CD4-positive, alpha-beta T cell treated with Interleukin-15 for 4 hours (primary cell): ENCODE results near the gene NOS1AP.
A peak's percentile ranks its signal among the peaks of the same experiment; 100 is the strongest.

ENCODE experiments used
- DNase-seq: peaks from one replicate; pipeline ENCODE4 v3.0.0-alpha.2; 2020; ENCODE audit warnings: low spot score

Gene NOS1AP

GRCh38 chr1:162386292-162387225, 317.1 kb downstream of the NOS1AP start:
- no peak for DNase-seq

- DNase-seq, result no peak
These were observed 318.0 kb downstream of the NOS1AP start for GRCh38 chr1:162387226-162388082.

GRCh38 chr1:162388083-162388594, 318.6 kb downstream of the NOS1AP start:
- DNase-seq, result no peak

- DNase-seq, result no peak
These were observed 319.1 kb downstream of the NOS1AP start for GRCh38 chr1:162388615-162389014.

GRCh38 chr1:162389021-162389818, 319.7 kb downstream of the NOS1AP start:
- no peak for DNase-seq

- no peak for DNase-seq
These were observed 320.5 kb downstream of the NOS1AP start for GRCh38 chr1:162389971-162390370.

- DNase-seq, result no peak
These were observed 321.1 kb downstream of the NOS1AP start for GRCh38 chr1:162390396-162391185.

- DNase-seq, result peak; percentile 26
These were observed 322.5 kb downstream of the NOS1AP start for GRCh38 chr1:162391790-162392563.

GRCh38 chr1:162396201-162396906, 326.9 kb downstream of the NOS1AP start:
- DNase-seq, result no peak

GRCh38 chr1:162397039-162397448, 327.6 kb downstream of the NOS1AP start:
- DNase-seq, result no peak

- no peak for DNase-seq
These were observed 328.6 kb downstream of the NOS1AP start for GRCh38 chr1:162397943-162398560.

- DNase-seq, result no peak
These were observed 329.6 kb downstream of the NOS1AP start for GRCh38 chr1:162398999-162399580.

GRCh38 chr1:162400790-162401355, 331.4 kb downstream of the NOS1AP start:
- DNase-seq, result no peak

GRCh38 chr1:162404550-162405160, 335.2 kb downstream of the NOS1AP start:
- DNase-seq, result no peak

GRCh38 chr1:162405800-162406199, 336.3 kb downstream of the NOS1AP start:
- no peak for DNase-seq

GRCh38 chr1:162406811-162407210, 337.3 kb downstream of the NOS1AP start:
- no peak for DNase-seq

- no peak for DNase-seq
These were observed 338.0 kb downstream of the NOS1AP start for GRCh38 chr1:162407539-162407938.

GRCh38 chr1:162412002-162412401, 342.5 kb downstream of the NOS1AP start, which contains the start of gene SH2D1B:
TSS of gene SH2D1B (minus strand) at chr1:162412136. CDS start at chr1:162412016, 120 bp downstream.
- peak; percentile 1 for DNase-seq
